Measurements from ENCODE around the gene NUMBL. TPM values are rescaled to one million over a fixed set of nuclear protein-coding genes. Genes with fewer than 3 reads are reported as not detected.
"Not testable (repeated sequence)": the region's sequence is repeated elsewhere in the genome, so short reads cannot be mapped to it uniquely, and the experiment has no call there.

Gene NUMBL
- 10 to 100 TPM; 15.6 to 16.9 TPM for total RNA-seq
- 1 to 10 TPM in 1 of 3 donors, under 1 TPM in 2; 0.80 to 1.2 (median 0.83) TPM for polyA plus RNA-seq
- 1.5 to 11.6 (median 3.9) reads per million in 6 experiments for total RNA-seq

DNA sequence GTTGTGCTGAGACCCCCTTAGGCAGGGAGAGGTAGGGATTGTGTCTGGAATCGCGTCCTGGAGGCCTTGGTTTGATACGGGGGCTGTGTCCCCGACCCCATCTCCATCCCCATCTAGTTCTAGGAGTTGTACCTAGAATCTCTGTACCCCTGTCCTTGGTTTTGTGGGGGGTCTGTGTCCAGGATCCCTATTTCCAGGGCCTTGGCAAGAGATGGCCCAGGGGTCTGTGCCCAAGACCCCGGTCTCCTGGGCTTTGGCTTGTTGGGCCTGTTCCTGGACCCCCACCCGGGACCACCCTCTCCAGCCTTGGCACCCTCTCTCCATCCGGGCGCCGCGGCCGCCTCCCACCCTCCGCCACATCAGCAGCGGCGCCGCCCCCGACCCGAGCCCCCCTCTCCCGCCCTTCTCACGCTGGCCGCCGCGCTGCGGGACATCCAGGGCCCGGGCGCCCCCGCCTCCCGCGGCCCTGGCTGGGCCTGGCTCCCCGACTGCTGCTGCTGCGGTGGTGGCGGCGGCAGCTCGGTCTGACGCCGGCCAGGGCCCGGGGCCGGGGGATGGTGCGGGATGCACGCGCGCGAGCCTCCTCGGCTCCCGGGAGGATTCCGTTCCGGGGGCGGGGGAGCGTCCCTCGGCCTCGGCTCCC, at the start of gene NUMBL:
Gene NUMBL, minus strand, starts transcription at position 602 of the 643 bp plus-strand sequence. Its CDS starts 168 bp downstream, at position 434.
- H3K36me3 Mint-ChIP-seq, result peaks cover 0 to 21% (median 0%) of the 10 kb centered on the region in 3 donors
- no peaks in the 10 kb centered on the region for H3K9me3 Mint-ChIP-seq
- peak within 1 kb of the TSS; percentile 86 to 94 (median 89) for H3K4me3 Mint-ChIP-seq
- ATAC-seq (peak; percentile 55 to 71), DNase-seq (no peak)
- H3K4me1 Mint-ChIP-seq, result peaks cover 3 to 7% (median 5%) of the 10 kb centered on the region in 4 donors
- POLR2A ChIA-PET, result interaction anchor here (0.6 to 1.6 kb wide), 6 partner anchors 12 to 127 kb away, joined by 3 to 4 read pairs (median 3); partner anchors contain the start of genes ACTMAP, RAB4B and SNRPA
- peak within 1 kb of the TSS in 9 of 10 donors; percentile 41 to 91 (median 80) for H3K27ac Mint-ChIP-seq
- H3K27me3 Mint-ChIP-seq, result no peaks in the 10 kb centered on the region

DNA sequence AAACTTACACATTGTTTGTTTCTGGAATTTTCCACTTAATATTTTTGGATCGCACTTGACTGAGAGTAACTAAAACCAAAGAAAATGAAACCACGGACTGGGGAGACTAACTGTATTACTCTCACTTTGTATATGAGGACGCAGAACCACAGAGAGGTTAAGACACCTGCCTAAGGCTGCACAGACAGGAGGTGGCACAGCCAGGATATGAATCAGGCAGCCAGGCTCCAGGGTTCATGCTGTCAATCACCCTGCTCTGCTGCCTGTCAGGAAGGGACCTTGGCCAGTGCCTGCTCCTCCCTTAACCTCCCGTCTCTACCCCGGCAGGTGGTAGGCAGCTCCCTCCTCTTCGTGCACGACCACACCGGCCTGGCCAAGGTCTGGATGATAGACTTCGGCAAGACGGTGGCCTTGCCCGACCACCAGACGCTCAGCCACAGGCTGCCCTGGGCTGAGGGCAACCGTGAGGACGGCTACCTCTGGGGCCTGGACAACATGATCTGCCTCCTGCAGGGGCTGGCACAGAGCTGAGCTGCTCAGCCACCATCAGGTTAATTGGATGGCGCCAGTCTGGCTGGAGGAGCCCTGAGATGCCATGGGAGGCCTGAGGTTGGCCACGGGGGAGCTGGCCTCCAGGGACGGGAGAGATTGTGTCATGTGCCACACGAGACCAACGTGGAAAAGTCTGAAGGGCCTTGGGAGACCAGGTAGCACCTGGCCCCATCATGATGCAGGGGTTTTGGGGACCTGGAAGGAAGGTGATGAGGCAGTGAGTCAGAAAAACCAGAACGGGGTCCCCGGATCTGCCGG, 48.8 kb upstream of the NUMBL start:
- Mint-ChIP-seq H3K4me1 (peaks cover 0 to 3% (median 1%) of the 10 kb centered on the region in 4 donors), H3K36me3 (peaks cover 6 to 32% (median 10%) of the 10 kb centered on the region in 3 donors), H3K27ac (peak overlapping the region in 1 of 10 donors; percentile 62), H3K9me3 (no peaks in the 10 kb centered on the region), H3K27me3 (no peaks in the 10 kb centered on the region), H3K4me3 (no peak overlapping the region)
- POLR2A ChIA-PET, result interaction anchor here (2.3 kb wide), 1 partner anchor 68 kb away, joined by 5 read pairs; no protein-coding TSS in a partner anchor
- no peak for ATAC-seq
- DNase-seq, result no peak

DNA sequence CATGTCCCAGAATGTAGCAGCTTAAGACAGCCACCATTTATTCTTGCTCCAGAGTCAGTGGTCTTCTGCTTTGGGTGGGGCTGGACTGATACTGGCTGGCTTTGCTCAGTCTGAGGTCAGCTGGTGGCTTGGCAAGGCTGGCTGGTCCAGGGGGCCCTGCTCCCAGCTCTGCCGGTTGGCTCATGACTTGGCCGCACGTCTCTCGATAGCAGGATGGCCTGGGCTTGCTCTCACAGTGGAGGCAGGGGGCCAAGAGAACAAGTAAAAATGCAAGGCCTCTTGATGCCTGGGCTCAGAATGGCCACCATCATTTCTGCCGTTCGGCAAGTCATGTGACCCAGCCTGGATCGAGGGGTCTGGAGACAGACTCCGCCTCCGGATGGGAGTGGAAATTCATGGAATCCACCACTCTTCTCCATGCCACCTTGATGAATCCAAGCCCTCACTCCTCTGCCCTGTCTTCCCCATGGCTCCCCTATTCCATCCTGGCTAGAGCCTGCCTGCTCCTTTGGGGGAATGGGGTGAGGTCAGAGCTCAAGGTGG, 46.7 kb upstream of the NUMBL start:
- Mint-ChIP-seq H3K27me3 (no peaks in the 10 kb centered on the region), H3K4me3 (no peak overlapping the region), H3K4me1 (peaks cover 0 to 3% (median 1%) of the 10 kb centered on the region in 4 donors), H3K9me3 (no peaks in the 10 kb centered on the region), H3K27ac (no peak overlapping the region), H3K36me3 (peaks cover 6 to 53% (median 18%) of the 10 kb centered on the region in 3 donors)
- ATAC-seq (no peak), DNase-seq (no peak)
- POLR2A ChIA-PET, result no interaction called here

DNA sequence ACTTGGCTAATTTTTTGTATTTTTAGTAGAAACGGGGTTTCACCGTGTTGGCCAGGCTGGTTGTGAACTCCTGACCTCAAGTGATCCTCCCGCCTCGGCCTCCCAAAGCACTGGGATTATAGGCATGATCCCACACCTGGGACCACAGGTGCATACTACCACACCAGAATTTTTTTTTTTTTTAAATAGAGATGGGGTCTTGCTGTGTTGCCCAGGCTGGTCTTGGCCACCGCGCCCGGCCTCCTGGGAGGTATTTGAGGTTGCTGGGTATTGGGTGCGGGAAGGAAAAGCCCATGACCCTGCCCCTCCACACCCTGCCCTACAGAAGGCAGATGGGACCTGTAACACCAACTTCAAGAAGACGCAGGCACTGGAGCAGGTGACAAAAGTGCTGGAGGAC, 46.2 kb upstream of the NUMBL start:
- Mint-ChIP-seq H3K9me3 (no peaks in the 10 kb centered on the region), H3K4me3 (no peak overlapping the region), H3K4me1 (peaks cover 0 to 3% (median 0%) of the 10 kb centered on the region in 4 donors), H3K36me3 (peaks cover 6 to 57% (median 18%) of the 10 kb centered on the region in 3 donors), H3K27ac (no peak overlapping the region), H3K27me3 (no peaks in the 10 kb centered on the region)
- ATAC-seq (no peak), DNase-seq (no peak)
- POLR2A ChIA-PET, result interaction anchor here (0.5 to 0.7 kb wide), 2 partner anchors 13 to 30 kb away, joined by 3 to 10 read pairs; no protein-coding TSS in a partner anchor

DNA sequence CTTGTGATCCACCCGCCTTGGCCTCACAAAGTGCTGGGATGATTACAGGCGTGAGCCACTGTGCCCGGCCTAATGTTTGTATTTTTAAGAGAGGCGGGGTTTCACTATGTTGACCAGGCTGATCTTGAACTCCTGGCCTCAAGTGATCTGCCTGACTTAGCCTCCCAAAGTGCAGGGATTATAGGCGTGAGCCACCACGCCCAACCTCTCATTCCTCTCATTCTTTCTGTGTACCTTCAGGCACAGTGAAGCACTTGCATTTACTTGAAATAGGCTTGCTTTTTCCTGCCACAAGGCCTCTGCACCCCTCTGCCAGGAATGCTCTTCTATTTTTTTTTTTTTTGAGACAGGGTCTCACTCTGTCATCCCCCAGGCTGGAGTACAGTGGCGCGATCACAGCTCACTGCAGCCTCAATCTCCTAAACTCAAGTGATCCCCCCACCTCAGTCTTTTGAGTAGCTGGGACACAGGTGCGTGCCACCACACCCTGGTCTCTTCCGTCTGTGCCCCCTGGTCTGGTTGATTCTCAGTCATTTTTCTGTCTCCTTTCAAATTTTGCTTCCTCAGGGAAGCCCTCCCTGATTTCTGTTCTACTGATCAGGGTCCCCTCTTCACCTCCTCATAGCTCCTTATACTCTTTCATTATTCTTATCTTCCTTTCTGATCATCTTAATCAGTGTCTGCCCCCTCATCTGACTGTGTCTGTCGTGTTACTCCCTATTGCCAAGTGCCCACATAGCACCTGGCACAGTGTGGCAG, 44.7 kb upstream of the NUMBL start:
- H3K27me3 Mint-ChIP-seq, result no peaks in the 10 kb centered on the region
- peak overlapping the region in 5 of 10 donors; percentile 1 to 81 (median 71) for H3K27ac Mint-ChIP-seq
- POLR2A ChIA-PET, result no interaction called here
- peak overlapping the region in 1 of 10 donors; percentile 32 for H3K4me3 Mint-ChIP-seq
- peaks cover 0 to 6% (median 1%) of the 10 kb centered on the region in 4 donors for H3K4me1 Mint-ChIP-seq
- H3K9me3 Mint-ChIP-seq, result no peaks in the 10 kb centered on the region
- H3K36me3 Mint-ChIP-seq, result peaks cover 6 to 68% (median 27%) of the 10 kb centered on the region in 3 donors
- ATAC-seq (no peak), DNase-seq (no peak)

DNA sequence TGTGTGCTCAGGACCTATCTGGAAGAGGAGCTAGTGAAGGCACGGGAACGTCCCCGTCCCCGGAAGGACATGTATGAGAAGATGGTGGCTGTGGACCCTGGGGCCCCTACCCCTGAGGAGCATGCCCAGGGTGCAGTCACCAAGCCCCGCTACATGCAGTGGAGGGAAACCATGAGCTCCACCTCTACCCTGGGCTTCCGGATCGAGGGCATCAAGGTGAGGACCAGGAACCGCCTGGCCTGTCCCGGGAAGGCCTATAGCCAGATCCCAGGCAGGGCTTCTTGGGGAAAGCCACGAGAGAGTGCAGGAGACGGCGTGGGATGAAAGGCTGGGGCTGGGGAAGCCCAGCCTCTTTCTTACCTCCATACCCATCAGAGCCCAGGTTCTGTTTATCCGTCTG, 42.7 kb upstream of the NUMBL start:
- Mint-ChIP-seq H3K36me3 (peaks cover 6 to 68% (median 29%) of the 10 kb centered on the region in 3 donors), H3K27ac (no peak overlapping the region)
- POLR2A ChIA-PET, result interaction anchor here (1.0 kb wide), 1 partner anchor 17 kb away, joined by 3 read pairs; no protein-coding TSS in a partner anchor

DNA sequence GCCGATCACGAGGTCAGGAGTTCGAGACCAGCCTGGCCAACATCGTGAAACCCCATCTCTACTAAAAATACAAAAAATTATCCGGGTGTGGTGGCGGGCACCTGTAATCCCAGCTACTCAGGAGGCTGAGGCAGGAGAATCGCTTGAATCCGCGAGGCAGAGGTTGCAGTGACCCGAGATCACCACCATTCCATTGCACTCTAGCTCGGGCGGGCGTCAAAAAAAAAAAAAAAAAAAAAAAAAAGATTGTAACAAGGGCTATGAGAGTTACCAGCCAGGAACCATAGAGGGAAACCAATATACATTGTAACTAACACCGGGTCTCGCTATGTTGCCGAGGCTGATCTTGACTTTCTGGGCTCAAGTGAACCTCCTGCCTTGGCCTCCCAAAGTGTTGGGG, 41.9 kb upstream of the NUMBL start:
- not testable (repeated sequence) for H3K4me3 Mint-ChIP-seq, H3K27me3 Mint-ChIP-seq, H3K4me1 Mint-ChIP-seq, ATAC-seq, H3K27ac Mint-ChIP-seq, H3K9me3 Mint-ChIP-seq, DNase-seq
- peaks cover 6 to 65% (median 32%) of the 10 kb centered on the region in 3 donors for H3K36me3 Mint-ChIP-seq
- POLR2A ChIA-PET, result interaction anchor here (1.0 kb wide), 1 partner anchor 18 kb away, joined by 3 read pairs; no protein-coding TSS in a partner anchor

More for the DNA sequence above, 42.7 kb upstream of the NUMBL start:
- Mint-ChIP-seq H3K4me1 (peaks cover 0 to 6% (median 1%) of the 10 kb centered on the region in 4 donors), H3K4me3 (no peak overlapping the region), H3K27me3 (no peaks in the 10 kb centered on the region), H3K9me3 (no peaks in the 10 kb centered on the region)
- DNase-seq, result no peak
- ATAC-seq, result no peak

DNA sequence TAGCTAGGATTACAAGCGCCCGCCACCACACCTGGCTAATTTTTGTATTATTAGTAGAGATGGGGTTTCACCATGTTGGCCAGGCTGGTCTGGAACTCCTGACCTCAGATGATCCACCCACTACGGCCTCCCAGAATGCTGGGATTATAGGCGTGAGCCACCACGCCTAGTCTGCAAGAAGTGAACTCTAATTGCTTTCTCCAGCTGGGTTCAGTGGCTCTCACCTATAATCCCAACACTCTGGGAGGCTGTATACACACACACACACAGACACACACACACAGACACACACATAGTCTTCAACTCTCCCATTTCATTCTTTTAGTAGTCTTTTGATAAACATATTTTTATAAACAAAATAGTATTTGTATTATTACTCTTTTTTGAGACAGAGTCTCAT, 39.6 kb upstream of the NUMBL start:
- H3K9me3 Mint-ChIP-seq, ATAC-seq, H3K4me3 Mint-ChIP-seq, H3K4me1 Mint-ChIP-seq, DNase-seq, H3K27me3 Mint-ChIP-seq, POLR2A ChIA-PET: not testable (repeated sequence)
- Mint-ChIP-seq H3K36me3 (peaks cover 0 to 71% (median 32%) of the 10 kb centered on the region in 3 donors), H3K27ac (peak overlapping the region in 1 of 10 donors; percentile 48)

DNA sequence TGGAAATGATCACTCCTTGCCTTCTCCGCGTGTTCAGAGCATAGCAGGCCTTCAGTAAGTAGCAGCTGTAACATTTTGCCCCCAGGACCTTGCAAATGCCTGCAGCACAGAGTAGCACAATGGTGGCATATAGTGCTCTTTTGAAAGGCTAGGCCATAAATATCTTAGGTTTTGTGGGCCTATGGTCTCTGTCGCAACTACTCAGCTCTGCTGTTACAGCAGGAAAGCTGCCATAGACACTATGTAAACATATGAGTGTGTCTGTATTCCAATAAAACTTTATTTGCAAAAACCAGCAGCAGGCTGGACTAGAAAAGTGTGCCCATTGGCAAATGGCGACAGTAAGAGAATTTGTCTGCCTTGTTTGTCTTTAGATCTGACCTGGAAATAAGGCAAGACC, 35.8 kb upstream of the NUMBL start:
- Mint-ChIP-seq H3K4me3 (no peak overlapping the region), H3K27me3 (no peaks in the 10 kb centered on the region), H3K27ac (no peak overlapping the region), H3K36me3 (peaks cover 0 to 50% (median 21%) of the 10 kb centered on the region in 3 donors), H3K4me1 (peaks cover 8 to 26% (median 16%) of the 10 kb centered on the region in 4 donors), H3K9me3 (no peaks in the 10 kb centered on the region)
- POLR2A ChIA-PET, result interaction anchor here (0.7 kb wide), 1 partner anchor 680 kb away, joined by 4 read pairs; no protein-coding TSS in a partner anchor
- DNase-seq (no peak), ATAC-seq (no peak)

DNA sequence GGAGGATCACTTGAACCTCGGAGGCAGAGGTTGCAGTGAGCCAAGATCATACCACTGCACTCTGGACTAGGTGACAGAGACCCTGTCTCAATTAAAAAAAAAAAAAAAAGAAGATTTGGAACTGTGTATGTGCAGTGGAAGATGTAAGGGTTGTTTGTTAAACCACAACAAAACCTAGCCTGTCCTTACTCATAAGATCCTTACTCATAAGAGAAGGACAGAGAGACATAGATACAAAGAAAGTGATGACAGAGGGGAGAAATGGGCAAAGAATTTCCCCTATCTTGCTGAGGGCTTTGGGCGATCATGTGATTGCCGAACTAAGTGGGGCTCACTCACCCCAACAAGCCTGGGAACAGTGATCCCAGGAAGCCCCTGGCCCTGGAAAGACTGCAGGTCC, 34.4 kb upstream of the NUMBL start:
- H3K4me3 Mint-ChIP-seq, result no peak overlapping the region
- H3K9me3 Mint-ChIP-seq, result no peaks in the 10 kb centered on the region
- ATAC-seq (no peak), DNase-seq (no peak)
- H3K27me3 Mint-ChIP-seq, result no peaks in the 10 kb centered on the region
- H3K4me1 Mint-ChIP-seq, result peaks cover 17 to 37% (median 30%) of the 10 kb centered on the region in 4 donors
- no peak overlapping the region for H3K27ac Mint-ChIP-seq
- POLR2A ChIA-PET, result interaction anchor here (0.6 kb wide), 1 partner anchor 24 kb away, joined by 3 read pairs; no protein-coding TSS in a partner anchor
- H3K36me3 Mint-ChIP-seq, result peaks cover 0 to 38% (median 13%) of the 10 kb centered on the region in 3 donors

DNA sequence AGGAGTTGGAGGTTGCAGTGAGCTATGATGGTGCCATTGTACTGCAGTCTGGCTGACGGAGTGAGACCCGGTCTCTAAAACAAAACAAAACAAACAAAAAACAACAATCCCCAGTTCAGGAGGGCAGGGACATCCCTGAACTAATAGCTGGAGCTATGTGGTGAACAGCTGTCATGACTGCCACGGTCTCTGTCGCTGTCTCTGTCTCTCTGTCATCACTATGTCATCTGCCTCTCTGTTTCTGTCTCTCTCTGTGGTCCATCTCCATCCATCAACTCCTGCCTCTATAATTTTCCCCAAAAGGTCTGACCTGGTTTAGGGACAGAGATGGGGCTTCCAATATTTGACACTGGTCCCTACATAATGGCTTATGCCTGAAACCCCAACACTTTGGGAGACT, 33.9 kb upstream of the NUMBL start:
- Mint-ChIP-seq H3K36me3 (peaks cover 0 to 33% (median 13%) of the 10 kb centered on the region in 3 donors), H3K4me3 (no peak overlapping the region), H3K4me1 (peaks cover 18 to 42% (median 35%) of the 10 kb centered on the region in 4 donors), H3K9me3 (no peaks in the 10 kb centered on the region), H3K27me3 (no peaks in the 10 kb centered on the region), H3K27ac (peak overlapping the region in 2 of 10 donors; percentile 49 to 56)
- POLR2A ChIA-PET, result interaction anchor here (0.6 kb wide), 2 partner anchors 12 to 25 kb away, joined by 3 read pairs; no protein-coding TSS in a partner anchor
- ATAC-seq (no peak), DNase-seq (no peak)

Data from naive thymus-derived CD8-positive, alpha-beta T cell (primary cell).